GM12878 (cell line): Measurements from ENCODE around the gene KLHL35. TPM values are rescaled to one million over a fixed set of nuclear protein-coding genes. Genes with fewer than 3 reads are reported as not detected.

Source experiments
- ATAC-seq: fragments of 200-7000 bp; cut with Tn5 transposase; 3 replicates; pipeline ENCODE4 v1.9.1; 2020; ENCODE audit warnings: mild to moderate bottlenecking, moderate library complexity
- BruUV-seq: library from RNA; stranded (reverse); fragments of 400-500 nt; replicated peaks from 2 replicates; lab custom pipeline; 2021; lab: Mats Ljungman, UMichigan
- CTCF ChIA-PET: fragments of 300-600 bp; sonication (Branson Sonifier 250); formaldehyde crosslinking; extraction: SDS; loops from one replicate; lab custom pipeline; 2021; ENCODE audit warnings: inconsistent platforms; lab: Yijun Ruan, JAX
- POLR2A ChIA-PET: fragments of 350-600 bp; formaldehyde crosslinking; extraction: SDS; loops from one replicate; lab custom pipeline; 2021; ENCODE audit warnings: inconsistent platforms; lab: Charles Lee
- RAD21 ChIA-PET: fragments of 300-600 bp; sonication (Branson Sonifier 250); formaldehyde crosslinking; loops from one replicate; lab custom pipeline; 2023; ENCODE audit warnings: antibody characterized with exemption; ENCODE audit not compliant: unreplicated experiment; lab: Charles Lee
- SMC1A ChIA-PET: fragments of 300-600 bp; sonication (Branson Sonifier 250); formaldehyde crosslinking; loops from one replicate; lab custom pipeline; 2023; ENCODE audit not compliant: unreplicated experiment, uncharacterized antibody; lab: Charles Lee
- DNase-seq: peaks from one replicate; pipeline ENCODE4 v3.0.0-alpha.2; 2011; ENCODE audit warnings: low read depth, low spot score
- FAIRE-seq: peaks from 3 replicates; lab custom pipeline; 2011; peaks lifted over from hg19 to GRCh38; lab: Jason Lieb, UNC
- H2AFZ ChIP-seq: 2 replicates; pipeline ENCODE4 v1.6.0; 2011; ENCODE audit warnings: low read depth, low read length, control low read depth; ENCODE audit not compliant: control insufficient read depth
- H3K27ac ChIP-seq: 2 replicates; pipeline ENCODE4 v1.5.1; 2011; ENCODE audit warnings: control low read depth; ENCODE audit not compliant: control insufficient read depth, insufficient read depth
- H3K27me3 ChIP-seq, 2 experiments: replicated peaks in 1 of 2; 2 replicates each; pipeline versions ENCODE4 v1.6.0 to v1.6.1; 2011; ENCODE audit warnings: low read length in 1 of 2; ENCODE audit not compliant: control insufficient read depth in 2 of 2, insufficient read depth in 2 of 2
- H3K36me3 ChIP-seq, 2 experiments: 2 replicates each; pipeline ENCODE4 v1.5.1; 2011; ENCODE audit warnings: low read length in 1 of 2; ENCODE audit not compliant: control insufficient read depth in 2 of 2, insufficient read depth in 2 of 2
- H3K4me1 ChIP-seq: 2 replicates; pipeline ENCODE4 v1.6.1; 2011; ENCODE audit warnings: mild to moderate bottlenecking, low read length, moderate library complexity, mixed read lengths; ENCODE audit not compliant: control insufficient read depth, insufficient read depth
- H3K4me2 ChIP-seq: 2 replicates; pipeline ENCODE4 v1.6.0; 2011; ENCODE audit warnings: control low read depth; ENCODE audit not compliant: control insufficient read depth, insufficient read depth
- H3K4me3 ChIP-seq: fragments of 200-600 bp; sonication (generic); 2 replicates; pipeline ENCODE4 v1.5.1; 2016
- H3K79me2 ChIP-seq: 2 replicates; pipeline ENCODE4 v1.6.0; 2011; ENCODE audit warnings: low read length; ENCODE audit not compliant: control insufficient read depth, insufficient read depth
- H3K9ac ChIP-seq: 2 replicates; pipeline ENCODE4 v1.8.0; 2011; ENCODE audit warnings: low read length, control low read depth, mixed read lengths; ENCODE audit not compliant: control insufficient read depth, insufficient read depth
- H3K9me3 ChIP-seq: replicated peaks from 3 replicates; pipeline ENCODE4 v1.5.1; 2011; ENCODE audit warnings: mild to moderate bottlenecking, low read length; ENCODE audit not compliant: control insufficient read depth, insufficient read depth
- H4K20me1 ChIP-seq: 2 replicates; pipeline ENCODE4 v1.6.0; 2011; ENCODE audit not compliant: control insufficient read depth, insufficient read depth
- E2F8 ChIP-seq: fragments of 450-650 bp; IDR thresholded peaks from 2 replicates; pipeline ENCODE4 v1.6.1; 2018; ENCODE audit warnings: mild to moderate bottlenecking, low read depth, moderate library complexity; ENCODE audit not compliant: partially characterized antibody
- MTA3 ChIP-seq: IDR thresholded peaks from 2 replicates; pipeline ENCODE4 v1.6.1; 2012; ENCODE audit warnings: low read length, inconsistent platforms, borderline replicate concordance
- POLR2A ChIP-seq: IDR thresholded peaks from 2 replicates; pipeline ENCODE4 v1.6.1; 2011; ENCODE audit warnings: low read depth, mild to moderate bottlenecking, low read length
- RB1 ChIP-seq: fragments of 450-650 bp; formaldehyde crosslinking; IDR thresholded peaks from 2 replicates; pipeline ENCODE4 v1.6.1; 2017; ENCODE audit warnings: mild to moderate bottlenecking, borderline replicate concordance
- SMC3 ChIP-seq: IDR thresholded peaks from 2 replicates; pipeline ENCODE4 v1.6.1; 2011; ENCODE audit warnings: low read length, improper control_type of control experiment, borderline replicate concordance
- SRF ChIP-seq, 2 experiments: IDR thresholded peaks; 2 replicates each; pipeline ENCODE4 v1.6.1; 2011; ENCODE audit warnings: low read depth in 2 of 2, low read length in 2 of 2, mild to moderate bottlenecking in 1 of 2, moderate library complexity in 1 of 2
- TCF3 ChIP-seq: IDR thresholded peaks from 2 replicates; pipeline ENCODE4 v1.6.1; 2012; ENCODE audit warnings: low read depth, mild to moderate bottlenecking, low read length, borderline replicate concordance; ENCODE audit not compliant: insufficient read depth
- TCF7 ChIP-seq: IDR thresholded peaks from 2 replicates; pipeline ENCODE4 v1.6.1; 2014; ENCODE audit warnings: antibody characterized with exemption, borderline replicate concordance
- ZNF384 ChIP-seq: IDR thresholded peaks from 2 replicates; pipeline ENCODE4 v1.6.1; 2012; ENCODE audit warnings: low read depth, mild to moderate bottlenecking, low read length, improper control_type of control experiment, borderline replicate concordance
- ZNF592 ChIP-seq: fragments of 450-650 bp; IDR thresholded peaks from 2 replicates; pipeline ENCODE4 v1.6.1; 2017; ENCODE audit warnings: mild to moderate bottlenecking, moderate library complexity
- WGBS: methylation state at CpG from one replicate; pipeline ENCODE4 v1.1.6; 2016; ENCODE audit warnings: low lambda C conversion rate; ENCODE audit not compliant: insufficient replicate concordance, insufficient coverage; ENCODE audit errors: missing lambda C conversion rate; 5-methylcytosine and 5-hydroxymethylcytosine counted together
- in situ Hi-C: fragments of 300-500 bp; cut with MboI; formaldehyde crosslinking; loops from 9 replicates; pipeline ENCODE4 v1.14.3; 2018; ENCODE audit warnings: mixed read lengths
- intact Hi-C: fragments of 100-400 bp; cut with micrococcal nuclease; formaldehyde crosslinking; loops from one replicate; pipeline ENCODE4 v1.14.2; 2022; ENCODE audit not compliant: unreplicated experiment
- polyA plus RNA-seq, 11 experiments: library from polyadenylated mRNA; depleted of rRNA in 4 of 11; unstranded in 6 of 11; stranded (reverse) in 5 of 11; fragments of >200 nt; fragmentation: Nextera tagmentation in 4 of 11; fragmentation: Illumina TruSeq in 1 of 11; extraction: Ambion mirVana in 4 of 11; extraction: Trizol in 1 of 11; gene quantifications; 1 replicate in 1 of 11; 2 replicates in 10 of 11; pipeline versions ENCODE4 v1.2.1 to v1.2.3, GENCODE V29; 2011 to 2016; ENCODE audit warnings: inconsistent platforms in 2 of 11, missing spikeins in 2 of 11, low read depth in 1 of 11
- total RNA-seq, 4 experiments: library from RNA; depleted of rRNA in 3 of 4; stranded (reverse); fragments of >200 nt in 3 of 4; fragmentation: Illumina TruSeq in 1 of 4; extraction: Trizol in 1 of 4; gene quantifications; 2 replicates each; pipeline versions ENCODE4 v1.2.1 to v1.2.3, GENCODE V29; 2013 to 2021

KLHL35 gene
- total and polyA plus RNA-seq, 10 of the 15 experiments (the other 5 are each of a cell fraction or from before 2014, with no cell fraction given): 0.04 to 0.34 (median 0.13) TPM; not detected in 1

GRCh38 chr11:75436806-75437205, 3.8 kb upstream of the KLHL35 start:
- POLR2A ChIA-PET: no interaction called here
- in situ Hi-C loops (no loop called here), intact Hi-C loops (no loop called here)
- RAD21 ChIA-PET: no interaction called here
- Histone ChIP-seq H3K79me2 (no peaks in the 10 kb centered on the region), H3K4me3 (no peak overlapping the region), H3K9ac (no peak overlapping the region), H3K27me3 (peaks cover 2 to 3% of the 10 kb centered on the region in 2 experiments; a peak in 2 of 4 replicates), H3K4me2 (no peak overlapping the region), H3K36me3 (no peaks in the 10 kb centered on the region), H3K9me3 (no peaks in the 10 kb centered on the region), H3K4me1 (no peaks in the 10 kb centered on the region), H3K27ac (no peak overlapping the region), H2AFZ (no peak overlapping the region), H4K20me1 (no peaks in the 10 kb centered on the region; the same call in 1 of the 2 replicates)
- 66% methylated on average over 9 of the region's 9 CpGs for WGBS
- CTCF ChIA-PET: interaction anchor here (0.6 kb wide), 1 partner anchor 122 kb away, joined by 3 read pairs; no protein-coding TSS in a partner anchor
- TF ChIP-seq RB1: no peak
- no TSS peak for BruUV-seq
- SMC1A ChIA-PET: interaction anchor here (0.5 to 0.6 kb wide), 2 partner anchors 63 to 1615 kb away, joined by 3 read pairs; no protein-coding TSS in a partner anchor
- no peak for ATAC-seq
- no peak for DNase-seq
- FAIRE-seq: no peak

DNA sequence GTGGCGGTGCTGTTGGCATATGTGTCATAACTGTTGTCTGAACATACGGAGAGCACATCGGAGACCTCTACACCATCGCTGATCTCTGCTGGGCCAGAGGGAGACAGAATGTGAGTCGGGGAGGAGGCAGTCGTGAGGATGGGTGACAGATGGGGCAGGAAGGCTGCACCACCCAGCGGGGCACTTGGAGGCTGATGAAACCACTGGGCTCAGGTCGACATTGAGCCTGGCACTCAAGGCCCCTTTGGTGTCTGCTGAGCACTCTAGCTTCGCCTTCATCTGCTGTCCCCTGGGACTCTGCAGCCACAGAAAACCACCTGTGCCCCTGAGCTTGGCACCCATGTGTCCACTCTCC, 2.5 kb upstream of the KLHL35 start:
- CTCF ChIA-PET: interaction anchor here (0.9 to 1.6 kb wide), 2 partner anchors 10 to 11 kb away, joined by 3 read pairs; no protein-coding TSS in a partner anchor
- TF ChIP-seq TCF7 (no peak), TCF3 (no peak), SRF (IDR thresholded peaks at IDR 0.05; ENCODE audit: low read depth in 2 of 2, low read length in 2 of 2) (no peak), ZNF592 (no peak), POLR2A (no peak), SMC3 (no peak), E2F8 (no peak), MTA3 (no peak), ZNF384 (no peak)

More for the DNA sequence above, 2.5 kb upstream of the KLHL35 start:
- Histone ChIP-seq H3K36me3 (no peaks in the 10 kb centered on the region), H3K4me3 (no peak overlapping the region), H3K9me3 (no peaks in the 10 kb centered on the region), H3K4me2 (no peak overlapping the region), H3K27me3 (peaks cover 2 to 11% of the 10 kb centered on the region in 2 experiments), H2AFZ (no peak overlapping the region), H3K4me1 (no peaks in the 10 kb centered on the region), H3K79me2 (no peaks in the 10 kb centered on the region), H3K9ac (no peak overlapping the region), H3K27ac (no peak overlapping the region), H4K20me1 (no peaks in the 10 kb centered on the region; the same call in 1 of the 2 replicates)
- ChIA-PET RAD21 (no interaction called here), POLR2A (no interaction called here), SMC1A (no interaction called here)
- ATAC-seq (no peak), DNase-seq (no peak), FAIRE-seq (no peak)
- intact Hi-C loops (no loop called here), in situ Hi-C loops (no loop called here)
- 38% methylated on average over 9 of the region's 9 CpGs for WGBS
- BruUV-seq: no TSS peak
